Coronary artery (tissue), 2 donors: ENCODE data around the gene RHBDL2.

Experiments used
- DNase-seq: peaks from one replicate; pipeline ENCODE4 v3.0.0-alpha.2; 2017; ENCODE audit warnings: low spot score
- H3K27ac ChIP-seq, 2 donors: fragments of 200-600 bp; sonication (generic); one replicate each; pipeline ENCODE4 v1.5.1; 2016 to 2019
- H3K4me3 ChIP-seq: fragments of 200-600 bp; sonication (generic); 2 replicates; pipeline ENCODE4 v1.5.1; 2016; ENCODE audit warnings: mild to moderate bottlenecking, moderate library complexity
- TF ChIP-seq, protein P1 (sequence below): fragments of 200-600 bp; sonication (generic); IDR thresholded peaks from one replicate; pipeline ENCODE4 v1.5.1; 2019; ENCODE audit warnings: antibody characterized with exemption

RHBDL2 gene

DNA sequence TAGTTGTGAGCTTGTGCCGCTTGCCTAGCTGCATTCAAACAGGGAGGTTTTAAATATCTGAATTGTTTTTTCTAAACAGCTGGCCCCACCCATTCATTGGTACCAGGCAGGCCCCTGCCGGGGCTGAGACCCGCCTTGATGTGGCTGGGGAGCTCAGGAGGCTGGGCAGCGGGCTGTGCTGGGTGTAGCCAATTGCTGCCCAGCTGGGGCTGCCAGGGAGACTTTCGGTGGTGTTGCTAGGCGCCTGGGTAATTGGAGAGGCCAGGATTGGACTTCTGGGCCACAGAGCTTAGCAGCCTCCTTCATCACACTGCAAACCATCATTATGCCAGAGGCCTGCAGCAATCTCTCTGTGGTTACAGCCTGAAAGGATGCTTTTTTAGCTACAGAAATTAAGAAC, 12.2 kb downstream of the RHBDL2 start:
- Histone ChIP-seq H3K4me3 (no peak overlapping the region), H3K27ac (no peak overlapping the region)
- TF ChIP-seq, protein P1, sequence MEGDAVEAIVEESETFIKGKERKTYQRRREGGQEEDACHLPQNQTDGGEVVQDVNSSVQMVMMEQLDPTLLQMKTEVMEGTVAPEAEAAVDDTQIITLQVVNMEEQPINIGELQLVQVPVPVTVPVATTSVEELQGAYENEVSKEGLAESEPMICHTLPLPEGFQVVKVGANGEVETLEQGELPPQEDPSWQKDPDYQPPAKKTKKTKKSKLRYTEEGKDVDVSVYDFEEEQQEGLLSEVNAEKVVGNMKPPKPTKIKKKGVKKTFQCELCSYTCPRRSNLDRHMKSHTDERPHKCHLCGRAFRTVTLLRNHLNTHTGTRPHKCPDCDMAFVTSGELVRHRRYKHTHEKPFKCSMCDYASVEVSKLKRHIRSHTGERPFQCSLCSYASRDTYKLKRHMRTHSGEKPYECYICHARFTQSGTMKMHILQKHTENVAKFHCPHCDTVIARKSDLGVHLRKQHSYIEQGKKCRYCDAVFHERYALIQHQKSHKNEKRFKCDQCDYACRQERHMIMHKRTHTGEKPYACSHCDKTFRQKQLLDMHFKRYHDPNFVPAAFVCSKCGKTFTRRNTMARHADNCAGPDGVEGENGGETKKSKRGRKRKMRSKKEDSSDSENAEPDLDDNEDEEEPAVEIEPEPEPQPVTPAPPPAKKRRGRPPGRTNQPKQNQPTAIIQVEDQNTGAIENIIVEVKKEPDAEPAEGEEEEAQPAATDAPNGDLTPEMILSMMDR, result no peak
- DNase-seq, result no peak

DNA sequence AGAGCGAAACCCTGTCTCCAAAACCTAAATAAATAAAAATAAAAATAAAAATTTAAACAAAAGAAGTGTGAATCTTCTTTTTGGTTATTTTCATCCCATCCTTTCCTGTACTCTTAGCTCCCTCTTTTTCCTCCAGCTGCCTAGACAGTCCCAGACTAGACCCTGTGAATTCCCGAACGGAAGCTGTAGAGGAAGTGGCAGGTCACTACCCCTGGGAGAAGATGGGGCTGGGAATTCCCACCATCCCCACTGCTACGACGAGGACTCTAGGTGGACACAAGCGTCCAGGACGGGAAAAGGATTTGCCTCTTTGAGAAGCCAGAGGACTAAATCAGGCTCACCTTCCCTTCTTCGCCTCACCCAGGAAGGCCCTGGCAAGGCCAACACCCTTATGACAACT, 12.6 kb downstream of the RHBDL2 start:
- Histone ChIP-seq H3K4me3 (no peak overlapping the region), H3K27ac (no peak overlapping the region)
- TF ChIP-seq, protein P1, result no peak
- no peak for DNase-seq

DNA sequence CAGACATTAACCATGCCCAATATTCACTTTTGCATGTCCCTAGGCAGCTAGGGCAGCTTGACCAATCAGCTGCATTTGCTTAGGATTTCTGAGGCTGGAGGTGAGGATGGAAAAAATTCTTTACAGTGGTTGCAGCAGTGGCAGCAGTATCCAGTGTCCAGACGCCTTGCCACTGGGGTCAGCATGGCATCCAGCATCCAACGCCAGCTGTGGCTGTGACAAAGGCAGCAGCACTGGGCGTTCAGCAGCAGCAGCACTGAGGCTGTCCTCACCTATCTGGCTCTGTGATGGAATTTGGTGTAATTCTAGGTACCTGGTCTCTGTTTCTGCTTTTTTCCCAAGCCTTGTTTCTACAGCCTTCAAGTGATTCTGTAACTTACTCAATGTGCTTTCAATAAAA, 15.5 kb downstream of the RHBDL2 start:
- Histone ChIP-seq H3K4me3 (no peak overlapping the region), H3K27ac (no peak overlapping the region)
- DNase-seq, result no peak
- TF ChIP-seq, protein P1, result no peak

DNA sequence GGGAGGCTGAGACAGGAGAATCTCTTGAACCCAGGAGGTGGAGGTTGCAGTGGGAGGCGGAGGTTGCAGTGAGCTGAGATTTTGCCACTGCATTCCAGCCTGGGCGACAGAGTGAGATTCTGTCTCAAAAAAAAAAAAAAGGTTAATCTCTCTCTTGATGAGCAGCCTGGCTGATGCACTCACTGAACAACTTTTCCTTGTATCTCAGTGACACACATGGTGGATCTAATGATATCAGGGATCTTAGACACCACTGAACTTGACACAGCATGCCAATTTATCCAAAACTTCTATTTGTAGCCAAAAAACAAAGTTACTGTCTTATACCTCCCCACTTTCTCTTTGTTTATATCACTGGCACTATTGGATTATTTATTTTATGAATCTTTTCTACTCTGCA, 16.2 kb downstream of the RHBDL2 start:
- H3K4me3 ChIP-seq, result no peak overlapping the region
- H3K27ac ChIP-seq, result no peak overlapping the region
- TF ChIP-seq, protein P1, result no peak
- DNase-seq, result no peak

DNA sequence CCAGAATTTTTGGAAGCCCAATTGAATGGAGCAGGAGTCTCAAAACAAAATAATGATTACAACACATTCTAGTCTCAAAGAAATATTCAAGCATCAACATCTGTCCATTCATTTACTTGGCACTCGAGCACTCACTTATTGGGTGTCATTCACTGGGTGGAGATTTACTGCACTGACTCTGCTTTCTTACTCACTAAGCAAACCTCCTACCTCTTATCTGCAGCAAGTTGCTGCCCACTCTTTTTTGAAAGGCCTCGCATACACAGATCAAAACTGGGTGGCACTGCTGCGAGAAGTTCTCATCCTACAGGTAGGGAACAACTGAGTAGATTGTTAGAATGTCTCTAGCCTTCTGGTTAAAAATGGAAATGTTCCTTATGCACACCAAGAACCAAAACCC, 18.0 kb downstream of the RHBDL2 start:
- no peak overlapping the region for H3K4me3 ChIP-seq
- TF ChIP-seq, protein P1, result no peak
- no peak for DNase-seq
- H3K27ac ChIP-seq, result no peak overlapping the region

DNA sequence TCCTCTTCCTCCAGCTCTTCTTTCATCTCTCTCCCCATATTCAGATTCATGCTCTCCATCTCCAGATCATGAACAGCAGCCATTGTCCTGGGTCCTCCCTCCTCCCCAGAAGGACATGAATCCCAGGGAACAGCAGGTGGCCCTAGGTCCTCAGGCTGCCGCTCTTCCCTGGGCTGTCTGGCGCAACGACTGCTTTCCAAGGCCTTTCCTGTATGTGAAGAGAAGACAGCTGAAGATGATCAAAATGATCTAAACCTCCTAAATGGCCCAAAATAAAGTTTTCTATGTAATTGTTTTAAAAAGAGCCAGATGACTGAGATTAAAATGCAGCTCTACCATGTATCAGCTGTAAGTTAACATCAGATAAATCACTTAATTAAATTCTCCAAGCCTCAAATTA, 22.5 kb downstream of the RHBDL2 start:
- Histone ChIP-seq H3K4me3 (no peak overlapping the region), H3K27ac (no peak overlapping the region)
- DNase-seq, result no peak

DNA sequence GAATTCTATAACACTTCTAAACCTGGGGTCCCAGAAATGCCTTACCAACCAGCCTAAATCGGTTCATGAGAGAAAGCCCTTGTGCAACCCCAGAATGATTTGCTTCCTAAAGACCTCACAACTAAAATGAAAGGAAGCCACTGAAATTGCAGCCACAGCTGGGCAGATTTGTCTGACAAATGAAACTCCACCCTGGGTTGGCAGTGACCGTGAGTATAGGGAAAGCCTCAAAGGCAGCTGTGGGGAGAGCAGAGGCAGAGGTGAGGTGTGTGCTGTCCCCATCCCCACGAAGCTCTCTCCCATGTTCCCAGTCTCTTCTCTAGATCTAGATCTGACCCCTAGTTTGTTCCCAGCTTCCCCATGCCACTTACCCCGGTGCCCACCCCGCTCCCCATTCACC, 23.1 kb downstream of the RHBDL2 start:
- no peak for DNase-seq
- TF ChIP-seq, protein P1, result no peak
- Histone ChIP-seq H3K27ac (no peak overlapping the region), H3K4me3 (no peak overlapping the region)

More for the DNA sequence above, 22.5 kb downstream of the RHBDL2 start:
- TF ChIP-seq, protein P1, result no peak
